B cell (primary cell): ENCODE data around the gene PTGES3. TPM values are rescaled to one million over a fixed set of nuclear protein-coding genes. Genes with fewer than 3 reads are reported as not detected.

Source experiments
- ATAC-seq: fragments of 200-7000 bp; cut with Tn5 transposase; one replicate; pipeline ENCODE4 v1.10.0; 2021; ENCODE audit warnings: low read depth, mild to moderate bottlenecking, moderate number of reproducible peaks, moderate library complexity
- CTCF ChIA-PET: fragments of 350-600 bp; sonication (Branson Sonifier 250); formaldehyde crosslinking; loops from one replicate; lab custom pipeline; 2021; ENCODE audit warnings: antibody characterized with exemption, inconsistent platforms; lab: Charles Lee
- POLR2A ChIA-PET: fragments of 350-600 bp; sonication (Branson Sonifier 250); formaldehyde crosslinking; loops from one replicate; lab custom pipeline; 2021; ENCODE audit warnings: antibody characterized with exemption; lab: Charles Lee
- DNase-seq: peaks from one replicate; pipeline ENCODE4 v3.0.0; 2013
- H2AFZ ChIP-seq: 2 replicates; pipeline ENCODE4 v1.6.1; 2012; ENCODE audit warnings: mild to moderate bottlenecking, low read depth, low read length; ENCODE audit not compliant: insufficient read depth, poor library complexity, severe bottlenecking
- H3K27ac ChIP-seq, 2 donors: 1 replicate in 1 of 2; 2 replicates in 1 of 2; pipeline ENCODE4 v1.5.1; 2012 to 2013; ENCODE audit warnings: low read length in 2 of 2, mild to moderate bottlenecking in 2 of 2, moderate library complexity in 1 of 2
- H3K27me3 ChIP-seq, 4 experiments: fragments of 200-600 bp in 1 of 4; sonication (generic) in 1 of 4; replicated peaks in 1 of 4; 1 replicate in 2 of 4; 2 replicates in 2 of 4; pipeline versions ENCODE4 v1.6.1 to v1.7.0; 2013 to 2016; ENCODE audit warnings: low read length in 3 of 4, mild to moderate bottlenecking in 2 of 4, mixed read lengths in 1 of 4, moderate library complexity in 1 of 4; ENCODE audit not compliant: insufficient read depth in 4 of 4, control insufficient read depth in 3 of 4; ENCODE audit errors: control extremely low read depth in 1 of 4
- H3K36me3 ChIP-seq, 2 experiments: replicated peaks in 1 of 2; 1 replicate in 1 of 2; 2 replicates in 1 of 2; pipeline versions ENCODE4 v1.6.1 to v1.7.1; 2013; ENCODE audit warnings: low read length in 1 of 2; ENCODE audit not compliant: insufficient read depth in 2 of 2, control insufficient read depth in 1 of 2; ENCODE audit errors: control extremely low read depth in 1 of 2, extremely low read depth in 1 of 2
- H3K4me1 ChIP-seq, 2 donors: fragments of 200-600 bp in 1 of 2; sonication (generic) in 1 of 2; 1 replicate in 1 of 2; 2 replicates in 1 of 2; pipeline versions ENCODE4 v1.5.1 to v1.6.1; 2013 to 2017; ENCODE audit warnings: low read length in 2 of 2; ENCODE audit not compliant: control insufficient read depth in 2 of 2, insufficient read depth in 2 of 2
- H3K4me2 ChIP-seq: replicated peaks from 2 replicates; pipeline ENCODE3; 2012; ENCODE audit warnings: mild to moderate bottlenecking, low read depth, low read length; ENCODE audit not compliant: poor library complexity, severe bottlenecking
- H3K4me3 ChIP-seq, 5 experiments: fragments of 200-600 bp in 1 of 5; sonication (generic) in 1 of 5; 1 replicate in 3 of 5; 2 replicates in 2 of 5; pipeline versions ENCODE4 v1.5.1 to v1.7.0; 2011 to 2016; ENCODE audit warnings: low read length in 4 of 5, mild to moderate bottlenecking in 4 of 5, low read depth in 2 of 5, control low read depth in 1 of 5, moderate library complexity in 1 of 5; ENCODE audit not compliant: insufficient read depth in 1 of 5; ENCODE audit errors: control extremely low read depth in 1 of 5, extremely low read depth in 1 of 5
- H3K79me2 ChIP-seq: fragments of 200-600 bp; sonication (generic); one replicate; pipeline ENCODE4 v1.6.0; 2016; ENCODE audit warnings: low read length; ENCODE audit not compliant: control insufficient read depth, insufficient read depth
- H3K9ac ChIP-seq: fragments of 200-600 bp; sonication (generic); 2 replicates; pipeline ENCODE4 v1.6.1; 2017; ENCODE audit warnings: mild to moderate bottlenecking, low read length, moderate library complexity
- H3K9me3 ChIP-seq, 3 donors: one replicate each; pipeline versions ENCODE4 v1.6.1 to v1.7.1; 2013; ENCODE audit warnings: low read length in 2 of 3; ENCODE audit not compliant: control insufficient read depth in 2 of 3, insufficient read depth in 1 of 3; ENCODE audit errors: control extremely low read depth in 1 of 3
- H4K20me1 ChIP-seq: 2 replicates; pipeline ENCODE4 v1.6.0; 2012; ENCODE audit warnings: mild to moderate bottlenecking, low read length; ENCODE audit not compliant: insufficient read depth, control insufficient read depth, poor library complexity, severe bottlenecking
- H3K27ac Mint-ChIP-seq: one replicate; pipeline ENCODE4 v1.8.0; 2021; ENCODE audit warnings: mixed read lengths
- H3K27me3 Mint-ChIP-seq: one replicate; pipeline ENCODE4 v1.8.0; 2021; ENCODE audit warnings: mixed read lengths
- H3K4me1 Mint-ChIP-seq: one replicate; pipeline ENCODE4 v1.8.0; 2021; ENCODE audit warnings: mixed read lengths
- H3K4me3 Mint-ChIP-seq: one replicate; pipeline ENCODE4 v1.8.0; 2021; ENCODE audit warnings: mixed read lengths
- H3K9me3 Mint-ChIP-seq: one replicate; pipeline ENCODE4 v1.8.0; 2022; ENCODE audit warnings: mixed read lengths; ENCODE audit not compliant: insufficient read depth
- CTCF ChIP-seq: fragments of 200-600 bp; IDR thresholded peaks from one replicate; pipeline ENCODE4 v1.8.0; 2022; ENCODE audit warnings: antibody characterized with exemption, mild to moderate bottlenecking
- EZH2 ChIP-seq: IDR thresholded peaks from 2 replicates; pipeline ENCODE4 v1.6.1; 2012; ENCODE audit warnings: borderline replicate concordance, low read depth, mild to moderate bottlenecking, moderate library complexity, low read length; ENCODE audit not compliant: insufficient read depth, poor library complexity, severe bottlenecking
- WGBS: methylation state at CpG from one replicate; pipeline ENCODE4 v1.1.5; 2013; ENCODE audit warnings: missing lambda C conversion rate; ENCODE audit not compliant: insufficient coverage; 5-methylcytosine and 5-hydroxymethylcytosine counted together
- intact Hi-C: fragments of 100-400 bp; cut with micrococcal nuclease; formaldehyde crosslinking; loops from one replicate; pipeline ENCODE4 v1.10.0; 2022
- polyA plus RNA-seq: library from polyadenylated mRNA; depleted of rRNA; stranded (reverse); fragments of >200 nt; gene quantifications from 2 replicates; pipeline ENCODE4 v1.2.3, GENCODE V29; 2012
- total RNA-seq, 2 donors: library from RNA; stranded (reverse); fragments of 120-200 nt in 1 of 2; gene quantifications; 1 replicate in 1 of 2; 2 replicates in 1 of 2; pipeline versions ENCODE4 v1.2.3 to v1.2.4, GENCODE V29; 2013 to 2022

Gene PTGES3
- total and polyA plus RNA-seq, 2 donors (not counting 1 experiment from before 2014, with no cell fraction given) = 35.3 to 121 TPM

- Mint-ChIP-seq H3K9me3 (no peaks in the 10 kb centered on the region), H3K27ac (peak overlapping the region; percentile 95), H3K27me3 (no peaks in the 10 kb centered on the region), H3K4me3 (peak overlapping the region; percentile 89), H3K4me1 (peaks cover 67% of the 10 kb centered on the region)
- H3K4me1 ChIP-seq = peaks cover 52 to 61% of the 10 kb centered on the region in 2 donors
- peaks cover 14% of the 10 kb centered on the region for H4K20me1 ChIP-seq
- WGBS = 0% methylated on average over 19 of the region's 20 CpGs
- peak overlapping the region; percentile 75 to 83 for H3K27ac ChIP-seq
- ChIA-PET POLR2A (interaction anchor here (0.6 to 3.1 kb wide), 24 partner anchors 8 to 1109 kb away, joined by 3 to 33 read pairs (median 4); partner anchors contain the start of genes ANKRD52, ATP5F1B, GLS2 and NACA), CTCF (interaction anchor here (0.7 to 4.4 kb wide), 38 partner anchors 8 to 898 kb away, joined by 3 to 48 read pairs (median 6); partner anchors contain the start of genes ATP5F1B, CNPY2, NACA and PTGES3)
- H3K4me2 ChIP-seq = peak overlapping the region; percentile 91
- H3K4me3 ChIP-seq = peak overlapping the region; percentile 57 to 85 (median 78)
- intact Hi-C loops = loop anchor here (1.0 to 10.0 kb wide), 15 partner anchors 8 to 1116 kb away; partner anchors contain the start of genes APOF, CDK4, CS and DDIT3
- TF ChIP-seq EZH2 (no peak), CTCF (no peak)
- no peaks in the 10 kb centered on the region for H3K9me3 ChIP-seq
- H2AFZ ChIP-seq = peak overlapping the region; percentile 76
- H3K79me2 ChIP-seq = peaks cover 35% of the 10 kb centered on the region
- H3K9ac ChIP-seq = peak overlapping the region; percentile 78
- peaks cover 0 to 35% of the 10 kb centered on the region in 2 experiments for H3K36me3 ChIP-seq
- DNase-seq (peak; percentile 86), ATAC-seq (peak; percentile 55)
- H3K27me3 ChIP-seq = no peaks in the 10 kb centered on the region
Measured at GRCh38 chr12:56635806-56636674, 52.0 kb downstream of the PTGES3 start.
